SH-SY5Y (cell line): ENCODE measurements around the gene LDB2.

ENCODE experiments used
- GATA2 ChIP-seq: IDR thresholded peaks from 2 replicates; pipeline ENCODE4 v1.6.1; 2011; ENCODE audit warnings: mild to moderate bottlenecking, low read depth, low read length
- GATA3 ChIP-seq: IDR thresholded peaks from 2 replicates; pipeline ENCODE4 v1.6.1; 2011; ENCODE audit warnings: low read depth, mild to moderate bottlenecking, low read length, moderate library complexity

- TF ChIP-seq GATA2 (no peak), GATA3 (no peak)
Observed at GRCh38 chr4:16852228-16852627, 46.2 kb downstream of the LDB2 start.
